Activated CD4-positive, alpha-beta T cell treated with anti-CD3 and anti-CD28 coated beads, Interleukin-10, Interleukin-2, amounts not matched to agents 100 ng/mL and 50 ng/mL, durations not matched to agents 16 hours and 8 hours (primary cell): Measurements from ENCODE around the gene DUSP14.

Experiments
- DNase-seq: peaks from one replicate; pipeline ENCODE4 v3.0.0-alpha.2; 2020

DUSP14 gene

GRCh38 chr17:37517881-37518280 lies 28.2 kb downstream of the DUSP14 start:
- DNase-seq = no peak

- no peak for DNase-seq
Observed at GRCh38 chr17:37518826-37519225, 29.1 kb downstream of the DUSP14 start.

GRCh38 chr17:37519251-37519985 lies 29.7 kb downstream of the DUSP14 start:
- peak; percentile 1 for DNase-seq

GRCh38 chr17:37520174-37520573 lies 30.5 kb downstream of the DUSP14 start:
- no peak for DNase-seq

GRCh38 chr17:37521821-37522220 lies 32.1 kb downstream of the DUSP14 start:
- no peak for DNase-seq

- DNase-seq = no peak
Observed at GRCh38 chr17:37523715-37524219, 34.1 kb downstream of the DUSP14 start.

- peak; percentile 58 for DNase-seq
Observed at GRCh38 chr17:37527249-37527851, 37.7 kb downstream of the DUSP14 start.

GRCh38 chr17:37530420-37530819 lies 40.7 kb downstream of the DUSP14 start:
- no peak for DNase-seq

GRCh38 chr17:37532756-37533155 lies 43.1 kb downstream of the DUSP14 start:
- no peak for DNase-seq

- no peak for DNase-seq
Observed at GRCh38 chr17:37535906-37536305, 46.2 kb downstream of the DUSP14 start.

GRCh38 chr17:37538981-37539659 lies 49.4 kb downstream of the DUSP14 start:
- DNase-seq = no peak

GRCh38 chr17:37541880-37542660 lies 52.4 kb downstream of the DUSP14 start:
- peak; percentile 12 for DNase-seq

GRCh38 chr17:37543637-37544052 lies 54.0 kb downstream of the DUSP14 start:
- DNase-seq = peak; percentile 11

GRCh38 chr17:37545486-37545885 lies 55.8 kb downstream of the DUSP14 start:
- no peak for DNase-seq

- DNase-seq = no peak
Observed at GRCh38 chr17:37546302-37546701, 56.6 kb downstream of the DUSP14 start.

GRCh38 chr17:37547986-37548385 lies 58.3 kb downstream of the DUSP14 start:
- no peak for DNase-seq

- DNase-seq = no peak
Observed at GRCh38 chr17:37551788-37552187, 62.1 kb downstream of the DUSP14 start.

GRCh38 chr17:37553401-37553966 lies 63.8 kb downstream of the DUSP14 start:
- DNase-seq = no peak

- DNase-seq = no peak
Observed at GRCh38 chr17:37555386-37555785, 65.7 kb downstream of the DUSP14 start.

- no peak for DNase-seq
Observed at GRCh38 chr17:37557482-37557881, 67.8 kb downstream of the DUSP14 start.

- DNase-seq = no peak
Observed at GRCh38 chr17:37558299-37558698, 68.6 kb downstream of the DUSP14 start.

- no peak for DNase-seq
Observed at GRCh38 chr17:37562016-37562745, 72.5 kb downstream of the DUSP14 start.
